PC-3 (cell line): Measurements from ENCODE around the gene CEP95.

Experiments used
- CTCF ChIP-seq: fragments of 300-600 bp; sonication (generic); conservative IDR thresholded peaks from 2 replicates; pipeline ENCODE4 v1.5.1; 2017; ENCODE audit warnings: antibody characterized with exemption, low read depth, mild to moderate bottlenecking, low read length
- EZH2 ChIP-seq: fragments of 300-600 bp; sonication (generic); IDR thresholded peaks from one replicate; pipeline ENCODE4 v1.6.1; 2017; ENCODE audit warnings: antibody characterized with exemption, mild to moderate bottlenecking, low read length; ENCODE audit not compliant: unreplicated experiment
- EZH2phosphoT487 ChIP-seq: fragments of 300-600 bp; sonication (generic); IDR thresholded peaks from 2 replicates; pipeline ENCODE4 v1.6.1; 2018; ENCODE audit warnings: mild to moderate bottlenecking, antibody characterized with exemption, low read length, borderline replicate concordance

- TF ChIP-seq CTCF (no peak), EZH2 (no peak), EZH2phosphoT487 (no peak)
Measured at GRCh38 chr17:64509179-64509578, 2.4 kb downstream of the CEP95 start.
